CMK (cell line): Measurements from ENCODE around the gene PDIA2.
"Not testable (repeated sequence)": the region's sequence is repeated elsewhere in the genome, so short reads cannot be mapped to it uniquely, and the experiment has no call there.

Experiments used
- DNase-seq: peaks from one replicate; pipeline ENCODE4 v3.0.0-alpha.2; 2010; ENCODE audit warnings: low read depth

Gene PDIA2

GRCh38 chr16:283033-283805 is at the start of gene PDIA2:
TSS of gene PDIA2 (plus strand) at chr16:283164. CDS start at chr16:283170, 6 bp downstream.
- DNase-seq: no peak

- peak; percentile 67 for DNase-seq
Observed at GRCh38 chr16:234468-235305, 48.3 kb upstream of the PDIA2 start, which contains the start of gene FAM234A. TSS of gene FAM234A (plus strand) at chr16:234821. CDS start at chr16:254414, 19,593 bp downstream.

GRCh38 chr16:239948-240277 is 43.1 kb upstream of the PDIA2 start:
- DNase-seq: no peak

GRCh38 chr16:240559-240958 is 42.4 kb upstream of the PDIA2 start:
- no peak for DNase-seq

GRCh38 chr16:242281-242680 is 40.7 kb upstream of the PDIA2 start:
- no peak for DNase-seq

GRCh38 chr16:243348-243747 is 39.6 kb upstream of the PDIA2 start:
- DNase-seq: no peak

GRCh38 chr16:245105-245504 is 37.9 kb upstream of the PDIA2 start:
- no peak for DNase-seq

- no peak for DNase-seq
Observed at GRCh38 chr16:247027-247426, 35.9 kb upstream of the PDIA2 start.

GRCh38 chr16:249431-249830 is 33.5 kb upstream of the PDIA2 start:
- DNase-seq: no peak

- peak; percentile 22 for DNase-seq
Observed at GRCh38 chr16:252366-253337, 30.3 kb upstream of the PDIA2 start.

- no peak for DNase-seq
Observed at GRCh38 chr16:253833-254232, 29.1 kb upstream of the PDIA2 start.

GRCh38 chr16:254461-254860 is 28.5 kb upstream of the PDIA2 start:
- no peak for DNase-seq

GRCh38 chr16:255183-255582 is 27.8 kb upstream of the PDIA2 start:
- no peak for DNase-seq

GRCh38 chr16:258091-258490 is 24.9 kb upstream of the PDIA2 start:
- not testable (repeated sequence) for DNase-seq

- no peak for DNase-seq
Observed at GRCh38 chr16:259226-259625, 23.7 kb upstream of the PDIA2 start.

- no peak for DNase-seq
Observed at GRCh38 chr16:259814-260253, 23.1 kb upstream of the PDIA2 start.

- DNase-seq: no peak
Observed at GRCh38 chr16:260326-260725, 22.6 kb upstream of the PDIA2 start.

GRCh38 chr16:261031-261691 is 21.8 kb upstream of the PDIA2 start:
- no peak for DNase-seq

GRCh38 chr16:262121-262745 is 20.7 kb upstream of the PDIA2 start:
- no peak for DNase-seq

GRCh38 chr16:263182-263774 is 19.7 kb upstream of the PDIA2 start:
- DNase-seq: no peak

GRCh38 chr16:263944-264343 is 19.0 kb upstream of the PDIA2 start:
- DNase-seq: no peak
